ENCODE results near the gene PHF12.

Gene PHF12

GRCh38 chr17:28974451-28974850 is 23.1 kb upstream of the PHF12 start:
- DNase-seq = no peak

- no peak for DNase-seq
Observed at GRCh38 chr17:28973425-28973824, 22.1 kb upstream of the PHF12 start.

DNA sequence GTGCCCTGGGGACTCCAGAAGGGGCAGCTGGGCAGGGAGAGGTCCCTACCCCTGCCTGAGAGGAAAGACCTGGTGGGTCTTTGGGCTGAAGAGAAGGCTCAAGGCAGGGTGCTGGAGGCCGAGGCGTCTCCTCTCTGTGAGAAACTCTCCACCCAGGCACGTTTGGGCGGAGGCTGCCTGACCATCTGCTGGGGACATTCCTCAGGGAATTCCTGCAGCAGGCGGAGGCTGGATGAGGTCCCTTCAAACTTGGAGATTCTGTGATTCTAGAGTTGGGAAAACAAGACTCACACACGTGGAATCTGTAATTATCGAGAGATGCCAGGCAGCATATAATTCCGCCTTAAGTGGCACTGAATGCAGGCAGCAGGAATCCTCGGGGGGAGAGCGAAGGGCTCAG is 21.1 kb upstream of the PHF12 start:
- no peak for DNase-seq

GRCh38 chr17:28970879-28971278 is 19.6 kb upstream of the PHF12 start:
- DNase-seq = no peak

DNA sequence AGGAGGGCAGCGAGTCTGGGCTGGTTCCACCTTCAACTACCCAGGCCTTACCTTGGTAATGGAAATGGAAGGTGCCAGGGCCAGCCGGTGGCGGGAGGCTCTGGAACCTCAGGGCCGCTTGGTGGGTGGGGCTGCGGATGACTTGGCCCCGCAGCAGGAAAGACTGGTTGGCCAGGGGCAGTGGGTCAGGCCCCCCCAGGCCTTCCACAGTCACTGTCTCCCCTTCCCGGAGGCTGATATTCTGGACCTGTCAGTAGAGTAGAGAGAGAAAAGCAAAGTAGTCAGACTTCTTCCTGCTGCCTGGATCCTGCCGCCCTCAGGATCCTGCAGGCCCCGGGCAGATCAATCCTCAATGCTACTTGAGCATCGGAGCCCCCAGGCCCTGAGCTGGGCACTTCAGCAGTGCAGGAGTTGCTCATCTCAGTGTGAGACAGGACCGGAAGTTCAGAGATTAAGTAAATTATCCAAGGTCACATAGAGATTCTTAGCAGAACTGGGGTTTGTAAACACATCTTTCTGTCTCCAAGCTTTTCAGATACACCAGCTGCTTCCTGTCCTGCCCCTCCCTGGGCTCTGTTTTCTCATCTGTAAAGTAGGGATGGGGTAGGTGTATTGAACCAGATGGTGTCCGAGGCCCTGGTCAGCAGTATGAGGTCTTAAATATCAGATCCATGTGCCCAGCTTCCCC is 18.5 kb upstream of the PHF12 start:
- peak in 1 of 2 experiments; percentile 8 for DNase-seq

- DNase-seq = no peak
Observed at GRCh38 chr17:28968914-28969295, 17.6 kb upstream of the PHF12 start.

DNA sequence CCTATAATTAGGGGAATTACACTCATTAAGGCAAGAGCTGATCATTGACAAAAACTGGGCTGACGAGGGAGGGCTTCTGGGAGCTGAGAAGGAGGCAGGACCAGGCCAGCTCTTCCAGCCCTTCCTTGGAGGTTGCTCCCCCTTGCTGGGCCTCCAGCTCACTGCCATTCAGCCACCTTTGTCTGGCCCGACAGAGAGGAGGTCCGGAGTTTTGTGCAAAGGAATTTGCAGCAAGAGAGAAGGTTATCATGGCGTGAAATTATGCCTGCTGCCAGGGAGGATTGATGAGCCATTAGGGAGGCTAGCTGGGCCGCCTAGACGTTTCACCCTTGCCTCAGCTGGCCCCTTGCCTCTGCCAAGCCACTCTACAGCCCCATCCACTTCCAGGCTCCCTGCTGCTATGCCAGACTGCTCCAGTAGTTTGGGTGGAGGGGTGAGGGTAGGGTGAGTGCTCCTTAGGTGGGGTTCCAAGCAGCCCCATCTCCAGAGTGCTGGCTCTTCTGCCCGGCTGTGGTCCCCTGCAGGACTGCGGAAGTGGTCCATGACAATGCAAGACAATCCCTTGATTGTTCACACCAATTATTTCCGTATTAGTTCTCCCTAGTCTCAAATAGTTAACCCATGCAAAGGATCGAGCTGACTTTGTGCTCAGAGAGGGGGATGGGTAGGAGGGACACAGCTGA is 17.1 kb upstream of the PHF12 start:
- no peak for DNase-seq

DNA sequence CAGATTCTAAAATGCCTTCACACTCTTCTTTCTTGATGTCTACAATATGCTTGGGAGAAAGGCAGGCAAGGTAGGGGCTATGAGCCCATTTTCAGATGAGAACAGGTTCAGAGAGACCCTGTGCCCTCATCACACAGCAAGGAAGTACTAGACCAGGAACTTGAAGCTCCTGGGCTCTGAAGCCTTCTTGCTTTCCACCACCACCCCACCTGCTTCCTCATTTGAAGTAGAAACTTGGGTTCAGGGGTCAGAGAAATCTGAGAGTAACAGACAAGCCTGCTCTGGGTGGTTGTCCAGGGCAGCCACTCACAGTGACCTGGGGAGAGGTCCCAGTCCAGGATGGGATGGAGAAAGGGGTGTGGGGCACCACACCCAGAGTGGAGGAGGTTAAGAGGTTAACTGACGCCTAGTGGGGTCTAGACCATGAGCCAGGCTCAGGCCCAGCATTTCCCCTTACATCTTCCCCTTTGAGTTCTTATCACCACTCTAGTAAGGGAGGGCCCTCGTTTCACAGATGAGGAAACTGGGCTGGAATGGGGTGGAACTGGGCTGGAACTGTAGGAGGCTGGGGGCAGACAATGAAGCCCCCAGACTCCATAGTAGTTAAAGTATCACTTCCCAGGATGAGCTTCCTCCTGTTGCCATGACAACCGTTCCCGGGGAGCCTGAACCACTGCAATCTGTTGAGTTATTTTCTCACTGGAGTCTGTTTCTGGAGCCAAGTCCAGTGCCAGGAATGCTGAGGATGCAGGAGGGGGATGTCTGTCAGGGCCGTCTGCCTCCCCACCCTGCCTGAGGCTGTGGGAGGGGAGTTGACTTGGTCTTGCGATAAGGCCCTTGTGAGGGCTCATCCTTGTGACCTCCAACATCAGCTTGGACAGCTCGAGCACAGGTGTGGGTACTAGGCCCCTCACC is 16.2 kb upstream of the PHF12 start:
- DNase-seq = no peak

DNA sequence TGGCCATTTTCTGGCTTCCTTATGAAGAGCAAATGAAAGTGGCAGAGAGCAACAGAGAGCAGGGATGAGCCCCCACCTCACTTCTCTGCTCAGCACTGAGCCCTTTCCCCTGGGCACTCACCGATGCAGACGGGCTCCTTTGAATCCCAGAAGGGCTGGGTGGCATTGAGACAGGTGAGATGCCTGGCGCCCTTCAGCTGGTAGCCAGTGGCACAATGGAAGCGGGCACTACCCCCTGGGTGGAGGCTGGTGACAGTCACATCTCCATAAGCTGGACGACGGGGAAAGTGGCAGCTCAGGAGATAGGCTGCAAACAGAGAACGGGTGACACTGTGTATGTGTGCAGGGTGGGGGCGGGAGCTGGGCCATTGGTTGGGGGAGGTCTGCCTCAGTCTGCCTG is 12.5 kb upstream of the PHF12 start:
- DNase-seq = no peak

DNA sequence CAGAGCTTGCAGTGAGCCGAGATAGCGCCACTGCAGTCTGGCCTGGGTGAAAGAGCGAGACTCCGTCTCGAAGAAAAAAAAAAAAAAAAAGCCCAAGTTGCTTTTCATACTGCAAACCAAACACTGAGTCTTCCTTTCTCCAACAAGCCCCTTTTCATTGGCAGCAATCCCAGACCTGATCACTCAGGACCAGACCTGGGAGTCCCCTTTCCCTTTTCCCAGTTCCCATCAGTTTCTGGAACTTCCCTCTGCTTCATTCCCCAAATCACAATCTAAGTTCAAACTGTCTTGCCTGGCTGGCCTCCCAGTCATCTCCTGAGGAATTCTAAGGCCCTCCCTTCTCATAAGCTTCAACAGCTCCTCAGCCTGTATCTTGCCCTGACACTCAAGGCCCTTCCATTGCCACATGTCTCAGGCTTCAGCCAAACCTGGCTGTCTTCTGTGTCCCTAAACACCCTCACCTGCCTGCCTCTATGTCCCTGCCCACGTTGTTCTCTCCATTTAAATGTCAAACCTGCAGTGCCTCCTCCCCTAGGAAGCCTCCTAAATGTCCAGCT is 11.8 kb upstream of the PHF12 start:
- DNase-seq = no peak

GRCh38 chr17:28961391-28961790 is 10.1 kb upstream of the PHF12 start:
- DNase-seq = no peak

GRCh38 chr17:28960256-28961061 is 9.1 kb upstream of the PHF12 start:
- no peak for DNase-seq

GRCh38 chr17:28959471-28959871 is 8.2 kb upstream of the PHF12 start:
- no peak for DNase-seq

DNA sequence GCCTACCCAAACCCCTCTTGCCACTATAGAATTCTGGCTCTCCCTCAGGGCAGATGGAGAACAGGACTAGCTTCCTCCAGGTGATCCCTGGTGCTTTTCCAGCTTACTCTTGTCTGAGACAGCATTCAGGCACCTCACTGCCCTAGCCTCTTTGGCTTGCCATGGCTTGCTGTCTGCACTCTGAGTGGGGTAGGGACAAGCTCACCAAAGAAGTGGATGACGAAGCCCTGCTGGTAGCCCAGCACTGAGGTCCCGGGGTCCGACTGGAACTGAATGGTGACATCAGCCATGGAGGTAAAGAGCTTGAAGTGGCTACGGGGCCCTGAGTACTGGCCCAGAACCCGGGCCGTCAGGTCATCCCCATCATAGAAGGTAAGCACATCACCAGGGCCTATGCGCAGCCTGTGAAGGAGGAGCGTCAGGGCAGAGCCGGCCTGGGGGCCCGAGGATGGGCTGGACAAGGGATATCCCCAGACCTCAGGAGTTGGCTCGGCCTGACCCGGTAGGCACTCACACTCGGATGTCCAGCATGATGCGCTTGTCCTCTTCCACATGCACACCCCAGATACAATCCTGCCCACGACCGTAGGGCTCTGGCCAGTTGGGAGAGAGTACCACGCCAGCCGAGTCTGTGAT is 7.6 kb upstream of the PHF12 start:
- no peak for DNase-seq

DNA sequence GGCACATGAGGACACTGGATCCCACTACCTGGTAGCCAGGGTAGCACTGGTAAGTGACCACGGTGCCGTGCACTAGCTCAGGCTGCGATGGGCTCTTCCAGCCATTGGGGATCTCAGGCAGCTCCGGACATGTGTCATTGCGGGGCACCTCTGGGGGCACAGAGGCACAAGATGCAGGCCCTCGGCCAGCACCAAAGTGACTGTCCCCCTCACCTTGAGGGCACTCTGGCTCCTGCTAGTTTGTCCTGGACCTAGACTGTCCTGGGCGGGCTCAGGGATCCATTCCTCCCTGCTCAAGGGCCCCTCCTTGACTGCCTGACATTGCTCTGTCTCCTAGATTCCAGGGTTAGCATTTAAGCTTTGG is 6.7 kb upstream of the PHF12 start:
- no peak for DNase-seq

DNA sequence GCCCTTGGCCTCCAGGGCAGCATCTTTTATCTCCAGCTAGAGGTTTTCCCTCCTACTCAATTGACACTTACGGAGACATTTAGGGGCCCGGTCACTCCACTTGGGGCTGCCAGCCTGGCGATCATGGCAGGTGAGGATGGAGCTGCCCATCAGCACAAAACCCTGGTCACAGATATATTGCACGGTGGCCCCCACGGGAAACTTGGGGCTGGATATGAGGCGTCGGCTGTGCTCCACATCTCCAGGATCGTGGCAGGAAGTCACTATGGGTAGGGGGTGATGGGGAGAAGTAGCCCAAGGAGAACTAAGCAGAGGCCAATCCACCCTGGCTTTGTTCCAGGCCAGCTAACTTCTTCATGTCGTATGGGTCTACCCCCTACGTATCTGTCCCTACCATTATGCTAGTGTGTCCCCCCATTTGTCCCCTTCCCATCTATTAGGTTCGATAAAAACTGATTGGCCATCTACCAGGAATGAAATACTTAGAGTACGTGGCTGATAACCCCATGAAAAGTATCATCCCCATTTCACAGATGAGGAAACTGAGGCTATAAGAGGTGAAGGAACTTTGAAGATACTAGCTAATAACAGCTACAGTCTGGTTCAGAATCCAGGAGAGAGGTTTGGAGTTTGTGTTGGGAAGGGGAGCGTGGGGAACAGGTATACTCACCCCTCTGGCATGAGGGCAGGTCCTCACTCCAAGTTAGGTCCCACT is 6.1 kb upstream of the PHF12 start:
- no peak for DNase-seq

DNA sequence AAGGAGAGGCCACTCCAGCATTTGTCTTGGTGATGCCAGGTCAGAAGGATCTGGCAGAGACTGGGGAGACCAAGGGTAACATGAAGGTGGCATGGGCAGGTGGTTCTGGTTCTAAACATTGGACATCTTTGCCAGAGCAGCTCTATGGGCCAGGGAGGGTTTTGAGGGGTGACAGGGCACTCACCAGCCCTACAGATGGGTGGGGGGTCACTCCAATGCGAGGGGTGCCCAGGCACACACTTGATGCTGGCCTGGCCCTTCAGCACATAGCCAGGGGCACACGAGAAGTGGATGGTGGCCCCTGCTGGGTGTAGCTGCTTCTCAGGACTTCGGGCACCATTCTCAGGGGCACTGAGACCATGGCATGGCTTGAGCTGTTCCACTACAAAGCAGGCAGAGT is 5.5 kb upstream of the PHF12 start:
- no peak for DNase-seq

- DNase-seq = no peak
Observed at GRCh38 chr17:28956112-28956511, 4.8 kb upstream of the PHF12 start.

DNA sequence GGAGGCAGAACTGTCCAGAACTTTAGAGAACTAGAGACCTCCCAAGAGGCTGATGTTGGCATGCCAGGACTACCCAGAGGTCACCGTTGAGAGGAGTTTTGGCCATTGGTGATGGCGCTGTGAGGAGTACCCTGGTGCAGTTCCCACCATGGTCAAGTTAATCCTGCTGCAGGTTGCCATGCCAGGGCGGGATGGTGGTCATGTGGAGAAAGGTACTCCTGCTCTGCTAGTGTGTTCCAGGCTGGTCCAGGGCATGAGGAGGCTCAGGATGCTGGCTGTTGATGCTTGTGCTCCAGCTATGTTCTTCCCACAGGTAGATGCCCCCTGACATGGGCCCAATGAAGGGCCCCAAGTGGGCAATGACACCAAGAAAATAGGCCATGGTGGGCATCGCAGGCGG is 4.1 kb upstream of the PHF12 start:
- no peak for DNase-seq

DNA sequence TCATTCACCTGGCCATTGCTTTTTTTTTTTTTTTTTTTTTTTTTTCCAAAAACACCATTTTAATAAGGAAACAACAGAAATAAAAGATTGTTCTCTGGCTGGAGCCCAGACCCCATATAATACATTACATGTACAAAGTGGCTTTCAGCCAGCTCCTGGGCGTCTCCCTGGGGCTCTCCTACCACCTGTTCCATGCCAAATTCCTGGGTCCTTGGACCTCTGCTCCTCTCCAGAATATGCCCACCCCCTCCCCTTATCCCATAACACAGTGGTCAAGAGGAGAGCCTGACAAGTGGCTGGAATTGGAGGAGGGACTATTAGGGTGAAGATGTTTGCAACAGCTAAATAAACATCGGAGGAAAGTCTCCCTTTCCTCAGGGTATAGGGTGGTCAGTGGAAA is 3.6 kb upstream of the PHF12 start:
- no peak for DNase-seq

DNA sequence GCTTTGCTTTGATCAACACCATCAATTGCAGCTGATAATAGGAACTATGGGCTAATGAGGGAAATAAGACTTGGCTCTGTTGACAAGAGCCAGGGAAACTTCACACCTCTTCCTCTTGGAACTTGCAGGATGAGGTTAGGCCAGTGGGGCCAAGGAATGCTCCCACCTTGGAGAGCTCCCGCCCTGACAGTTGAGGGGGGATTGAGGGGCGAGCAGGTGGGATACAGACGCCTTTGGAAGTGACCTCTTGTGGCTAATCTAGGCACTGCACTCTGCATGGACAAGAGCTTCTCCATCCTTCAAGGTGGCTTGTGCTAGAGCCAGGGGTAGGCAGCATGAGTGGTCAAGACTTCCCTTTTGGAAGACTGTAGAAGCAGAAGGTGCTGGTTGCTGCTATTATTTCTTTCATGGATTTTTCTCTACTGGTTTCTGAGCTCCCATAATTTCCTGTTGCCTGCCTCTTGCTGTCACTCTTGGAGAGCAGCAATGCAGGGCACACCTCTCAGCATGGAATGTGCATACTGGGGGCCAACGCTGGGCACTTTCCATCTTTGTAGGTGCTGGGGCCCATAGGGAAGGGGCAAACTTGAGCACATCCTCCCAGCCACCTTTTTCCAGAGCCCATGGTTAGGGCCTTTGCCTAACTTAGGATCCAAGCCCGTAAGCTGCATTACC is 2.3 kb upstream of the PHF12 start:
- peak in 1 of 2 experiments; percentile 18 for DNase-seq

Measured in NCI-H2081 (cell line).